HepG2 (cell line): ENCODE measurements around the gene KRTAP3-1. TPM values are rescaled to one million over a fixed set of nuclear protein-coding genes. Genes with fewer than 3 reads are reported as not detected.

Experiments used
- GMEB1 ChIP-seq: sonication (generic); formaldehyde crosslinking; IDR thresholded peaks from 2 replicates; pipeline ENCODE4 v1.5.1; 2020; ENCODE audit warnings: missing genetic modification reagents, mild to moderate bottlenecking, borderline replicate concordance
- MED1 ChIP-seq: sonication (generic); formaldehyde crosslinking; IDR thresholded peaks from 2 replicates; pipeline ENCODE4 v1.4.0; 2020; ENCODE audit warnings: missing genetic modification reagents
- SNAPC5 ChIP-seq: sonication (generic); formaldehyde crosslinking; IDR thresholded peaks from 2 replicates; pipeline ENCODE4 v1.8.1; 2023; ENCODE audit warnings: mild to moderate bottlenecking, missing genetic modification reagents, borderline replicate concordance
- TFDP2 ChIP-seq: sonication (generic); formaldehyde crosslinking; IDR thresholded peaks from 2 replicates; pipeline ENCODE4 v1.4.0; 2020; ENCODE audit warnings: missing genetic modification reagents
- ZNF609 ChIP-seq: sonication (generic); formaldehyde crosslinking; IDR thresholded peaks from 2 replicates; pipeline ENCODE4 v1.4.0; 2020; ENCODE audit warnings: mild to moderate bottlenecking, missing genetic modification reagents, borderline replicate concordance
- ZSCAN9 ChIP-seq: IDR thresholded peaks from 2 replicates; pipeline ENCODE4 v1.6.1; 2016; ENCODE audit warnings: borderline replicate concordance
- polyA plus RNA-seq, 8 experiments: library from polyadenylated mRNA; depleted of rRNA in 3 of 8; stranded (reverse) in 7 of 8; unstranded in 1 of 8; fragments of >200 nt; fragmentation: Illumina TruSeq in 4 of 8; extraction: Trizol in 4 of 8; gene quantifications; 2 replicates each; pipeline versions ENCODE4 v1.2.1 to v1.2.3, GENCODE V29; 2011 to 2016; ENCODE audit warnings: low read depth in 4 of 8, missing spikeins in 1 of 8, mixed read lengths in 1 of 8; ENCODE audit not compliant: insufficient read depth in 1 of 8
- total RNA-seq, 5 experiments: library from RNA; depleted of rRNA; stranded (reverse); fragments of >200 nt; fragmentation: Illumina TruSeq; extraction: Trizol; gene quantifications; 2 replicates each; pipeline ENCODE4 v1.2.3, GENCODE V29; 2016; ENCODE audit warnings: low read depth in 1 of 5

The KRTAP3-1 gene
- total and polyA plus RNA-seq, 2 of the 13 experiments (the other 11 are each of a cell fraction or from before 2014, with no cell fraction given) = 0.29 to 3.7 TPM

- TF ChIP-seq ZNF609 (CRISPR knock-in tag) = no peak
- no peak for TF ChIP-seq ZSCAN9 (CRISPR knock-in tag)
- no peak for TF ChIP-seq GMEB1
- TF ChIP-seq MED1 = no peak
- TF ChIP-seq TFDP2 = no peak
- TF ChIP-seq SNAPC5 = no peak
- TF ChIP-seq, all 625 proteins: peak for 16
Observed at GRCh38 chr17:41008811-41009210, at the start of gene KRTAP3-1 (continued).
